Esophagus squamous epithelium (tissue), 5 donors: ENCODE data around the gene ATP8A2. TPM values are rescaled to one million over a fixed set of nuclear protein-coding genes. Genes with fewer than 3 reads are reported as not detected.

Source experiments
- DNase-seq: peaks from one replicate; lab custom pipeline; 2025; lab: John Stamatoyannopoulos, UW
- H3K27ac ChIP-seq, 4 donors: fragments of 200-600 bp; sonication (generic); one replicate each; pipeline ENCODE4 v1.5.1; 2016 to 2019; ENCODE audit warnings: mild to moderate bottlenecking in 1 of 4
- H3K27me3 ChIP-seq, 4 donors: fragments of 200-600 bp; sonication (generic); 1 replicate in 3 of 4; 2 replicates in 1 of 4; pipeline versions ENCODE4 v1.5.1 to v1.6.0; 2017 to 2021; ENCODE audit warnings: antibody characterized with exemption in 1 of 4
- H3K36me3 ChIP-seq, 3 donors: fragments of 200-600 bp; sonication (generic); one replicate each; pipeline ENCODE4 v1.5.1; 2016 to 2019
- H3K4me1 ChIP-seq, 3 donors: fragments of 200-600 bp; sonication (generic); one replicate each; pipeline ENCODE4 v1.5.1; 2017 to 2019
- H3K4me3 ChIP-seq, 4 donors: fragments of 200-600 bp; sonication (generic); 1 replicate in 3 of 4; 2 replicates in 1 of 4; pipeline ENCODE4 v1.5.1; 2016 to 2019; ENCODE audit warnings: mild to moderate bottlenecking in 2 of 4, moderate library complexity in 1 of 4
- H3K9me3 ChIP-seq, 3 donors: fragments of 200-600 bp; sonication (generic); one replicate each; pipeline ENCODE4 v1.5.1; 2016 to 2019
- CTCF ChIP-seq, 6 experiments: fragments of 450-650 bp in 4 of 6; fragments of 200-600 bp in 2 of 6; sonication (generic) in 2 of 6; IDR thresholded peaks; one replicate each; pipeline ENCODE4 v1.5.1; 2016 to 2019; ENCODE audit warnings: antibody characterized with exemption in 6 of 6, mild to moderate bottlenecking in 4 of 6, moderate library complexity in 4 of 6
- POLR2A ChIP-seq, 4 donors: fragments of 450-650 bp; IDR thresholded peaks; one replicate each; pipeline ENCODE4 v1.6.1; 2017; ENCODE audit warnings: antibody characterized with exemption in 4 of 4, mild to moderate bottlenecking in 4 of 4, moderate library complexity in 3 of 4
- WGBS, 2 donors: methylation state at CpG; one replicate each; pipeline ENCODE4 v1.1.5; 2018; 5-methylcytosine and 5-hydroxymethylcytosine counted together
- intact Hi-C: fragments of 100-400 bp; cut with DNase I; formaldehyde crosslinking; loops from one replicate; pipeline ENCODE4 v1.15.0; 2022
- total RNA-seq, 4 donors: library from RNA; depleted of rRNA; stranded (reverse); fragments of >200 nt; gene quantifications; one replicate each; pipeline ENCODE4 v1.1.0, GENCODE V29; 2016
- donor health status: DM: yes; HTN: yes; CAD: no.

Gene ATP8A2
- total RNA-seq, 4 donors from 2014 or later = not detected

DNA sequence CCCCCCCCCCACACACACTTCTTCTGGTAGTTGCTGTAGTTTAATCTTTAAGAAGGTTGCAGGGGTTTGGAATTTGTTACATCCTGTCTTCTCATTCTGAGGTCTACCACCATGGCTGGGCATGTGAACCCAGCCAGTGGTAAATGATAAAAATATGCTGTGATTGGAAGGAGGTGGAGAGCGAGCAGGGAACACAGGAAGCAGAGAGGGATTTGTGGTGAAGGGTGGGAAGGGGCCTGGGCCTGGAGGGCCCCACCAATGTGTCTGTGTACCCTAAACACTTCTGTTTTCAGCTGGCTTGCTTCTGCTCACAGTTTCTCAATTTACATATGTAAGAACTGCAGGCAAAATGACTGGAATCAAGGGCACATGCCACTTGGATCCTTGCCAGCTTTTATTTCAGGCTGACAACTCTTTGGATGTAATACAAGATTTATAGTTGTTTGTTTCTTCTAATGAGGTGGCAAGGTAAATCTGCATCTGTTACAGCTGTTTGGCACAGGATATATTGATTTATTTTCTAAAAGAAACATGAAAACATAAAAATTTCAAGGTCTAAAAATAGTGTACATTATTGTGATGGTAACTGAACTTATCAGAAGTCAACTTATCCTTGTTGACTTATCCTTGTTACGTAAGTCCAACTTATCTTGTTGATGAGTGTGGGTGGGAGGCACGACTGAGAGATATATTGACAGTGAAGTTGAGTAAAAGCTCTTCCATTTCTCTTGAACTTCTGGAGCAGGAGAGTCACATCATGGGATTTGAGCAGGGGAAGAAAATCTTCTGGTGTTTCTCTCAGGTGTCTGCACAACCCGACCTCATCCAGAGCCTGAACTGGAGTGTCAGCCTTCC lies 366.8 kb downstream of the ATP8A2 start:
- Histone ChIP-seq H3K4me1 (no peaks in the 10 kb centered on the region), H3K27ac (no peak overlapping the region), H3K36me3 (no peaks in the 10 kb centered on the region), H3K27me3 (no peaks in the 10 kb centered on the region), H3K9me3 (no peaks in the 10 kb centered on the region), H3K4me3 (no peak overlapping the region)
- DNase-seq = no peak
- intact Hi-C loops = no loop called here
- no peak for TF ChIP-seq POLR2A (IDR thresholded peaks at IDR 0.05)
- TF ChIP-seq CTCF (IDR thresholded peaks at IDR 0.05) = no peak
- WGBS, 2 donors = 44 to 57% methylated on average over 4 of the region's 4 CpGs

DNA sequence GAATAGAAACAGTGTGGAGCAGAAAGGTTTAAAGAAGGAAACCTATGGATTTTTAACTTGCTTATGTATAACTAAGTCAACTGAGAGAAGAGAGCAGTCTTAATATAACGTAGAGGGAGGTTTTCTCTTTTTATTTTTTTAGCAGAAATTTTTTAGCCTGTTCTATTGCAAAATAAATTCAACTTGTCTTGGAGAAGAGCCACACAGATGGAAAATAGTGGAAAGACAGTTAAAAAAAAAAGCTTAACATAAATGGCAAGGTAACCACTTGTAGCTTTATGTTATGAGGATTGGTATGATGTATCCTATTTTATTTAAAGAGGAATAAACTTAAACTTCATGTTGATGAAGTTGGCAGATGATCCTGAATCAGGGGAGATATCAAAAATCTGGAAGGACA lies 367.6 kb downstream of the ATP8A2 start:
- Histone ChIP-seq H3K36me3 (no peaks in the 10 kb centered on the region), H3K27me3 (no peaks in the 10 kb centered on the region), H3K9me3 (no peaks in the 10 kb centered on the region), H3K27ac (no peak overlapping the region), H3K4me3 (no peak overlapping the region), H3K4me1 (no peaks in the 10 kb centered on the region)
- WGBS, 2 donors = 36 to 68% methylated on average over 1 of the region's 1 CpG
- intact Hi-C loops = no loop called here
- TF ChIP-seq CTCF (IDR thresholded peaks at IDR 0.05) (no peak), POLR2A (IDR thresholded peaks at IDR 0.05) (no peak)
- no peak for DNase-seq

GRCh38 chr13:25741796-25742195 lies 370.0 kb downstream of the ATP8A2 start:
- no peak for DNase-seq
- intact Hi-C loops = no loop called here
- H3K4me1 ChIP-seq = no peaks in the 10 kb centered on the region

GRCh38 chr13:25742220-25742619 lies 370.4 kb downstream of the ATP8A2 start:
- 91 to 98% methylated on average over 2 of the region's 2 CpGs for WGBS, 2 donors
- Histone ChIP-seq H3K36me3 (no peaks in the 10 kb centered on the region), H3K4me3 (no peak overlapping the region), H3K4me1 (no peaks in the 10 kb centered on the region), H3K27ac (no peak overlapping the region), H3K27me3 (no peaks in the 10 kb centered on the region), H3K9me3 (no peaks in the 10 kb centered on the region)
- no peak for DNase-seq
- intact Hi-C loops = no loop called here
- TF ChIP-seq POLR2A (IDR thresholded peaks at IDR 0.05) (no peak), CTCF (IDR thresholded peaks at IDR 0.05) (no peak)

More at GRCh38 chr13:25741796-25742195, 370.0 kb downstream of the ATP8A2 start:
- Histone ChIP-seq H3K36me3 (no peaks in the 10 kb centered on the region), H3K9me3 (no peaks in the 10 kb centered on the region), H3K27me3 (no peaks in the 10 kb centered on the region), H3K27ac (no peak overlapping the region), H3K4me3 (no peak overlapping the region)
- TF ChIP-seq CTCF (IDR thresholded peaks at IDR 0.05) (no peak), POLR2A (IDR thresholded peaks at IDR 0.05) (no peak)
- 75 to 79% methylated on average over 5 of the region's 5 CpGs for WGBS, 2 donors

GRCh38 chr13:25743421-25743820 lies 371.6 kb downstream of the ATP8A2 start:
- TF ChIP-seq POLR2A (IDR thresholded peaks at IDR 0.05) (no peak), CTCF (IDR thresholded peaks at IDR 0.05) (no peak)
- intact Hi-C loops = no loop called here
- no peak for DNase-seq
- H3K9me3 ChIP-seq = no peaks in the 10 kb centered on the region
- no peaks in the 10 kb centered on the region for H3K36me3 ChIP-seq
- no peak overlapping the region for H3K4me3 ChIP-seq
- no peaks in the 10 kb centered on the region for H3K4me1 ChIP-seq
- H3K27me3 ChIP-seq = no peaks in the 10 kb centered on the region
- H3K27ac ChIP-seq = no peak overlapping the region
- 76 to 88% methylated on average over 4 of the region's 4 CpGs for WGBS, 2 donors
